GM04504 (cell line): ENCODE results near the gene ZSWIM4.
A peak's percentile ranks its signal among the peaks of the same experiment; 100 is the strongest.

Experiments used
- DNase-seq: peaks from one replicate; pipeline ENCODE4 v3.0.0-alpha.2; 2012; ENCODE audit warnings: low read depth

Gene ZSWIM4

DNA sequence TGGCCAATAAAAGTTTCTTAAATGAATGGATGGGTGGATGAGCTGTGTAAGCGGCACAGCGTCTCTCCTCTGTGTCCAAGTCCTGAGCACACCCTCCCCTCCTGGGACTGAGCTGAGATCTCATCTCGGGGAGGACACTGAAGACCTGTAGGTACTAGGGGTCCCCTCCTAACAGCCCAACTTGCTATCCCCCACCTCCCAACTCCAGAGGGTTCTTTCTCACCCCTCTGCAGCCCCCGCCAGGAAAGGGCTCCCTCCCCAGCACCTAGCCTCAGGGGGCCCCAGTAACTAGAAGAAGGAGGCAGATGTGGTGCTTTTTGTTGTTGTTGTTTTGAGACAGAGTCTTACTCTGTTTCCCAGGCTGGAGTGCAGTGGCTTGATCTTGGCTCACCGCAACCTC is 80.6 kb downstream of the ZSWIM4 start:
- no peak for DNase-seq

DNA sequence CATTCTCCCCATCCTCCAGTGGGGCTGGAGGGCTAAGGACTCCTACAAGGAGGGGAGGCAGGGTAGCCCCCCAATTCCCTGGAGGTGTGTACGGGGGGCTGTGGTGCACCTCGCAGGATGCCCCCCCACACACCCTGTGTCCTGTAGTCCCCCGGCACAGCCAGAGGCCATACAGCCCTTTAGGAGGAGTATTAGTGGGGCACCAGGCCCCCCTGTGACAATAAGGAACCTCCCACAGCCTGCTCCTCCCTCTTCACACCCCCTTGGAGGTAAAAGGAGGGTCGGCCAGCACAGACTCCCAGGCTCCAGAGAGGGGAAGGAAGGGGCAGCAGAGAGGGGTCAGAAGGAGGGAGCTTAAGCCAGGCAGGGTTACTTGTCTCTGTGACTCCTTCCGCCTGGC is 81.6 kb downstream of the ZSWIM4 start, which contains the start of gene NANOS3:
TSS of gene NANOS3 (plus strand) at position 301 of the 400 bp plus-strand sequence. CDS start 115 bp downstream, outside the sequence.
- DNase-seq = no peak

GRCh38 chr19:13877303-13877702 is 82.1 kb downstream of the ZSWIM4 start:
- DNase-seq = no peak

GRCh38 chr19:13880059-13881043 is 85.1 kb downstream of the ZSWIM4 start:
- DNase-seq = peak; percentile 93

DNA sequence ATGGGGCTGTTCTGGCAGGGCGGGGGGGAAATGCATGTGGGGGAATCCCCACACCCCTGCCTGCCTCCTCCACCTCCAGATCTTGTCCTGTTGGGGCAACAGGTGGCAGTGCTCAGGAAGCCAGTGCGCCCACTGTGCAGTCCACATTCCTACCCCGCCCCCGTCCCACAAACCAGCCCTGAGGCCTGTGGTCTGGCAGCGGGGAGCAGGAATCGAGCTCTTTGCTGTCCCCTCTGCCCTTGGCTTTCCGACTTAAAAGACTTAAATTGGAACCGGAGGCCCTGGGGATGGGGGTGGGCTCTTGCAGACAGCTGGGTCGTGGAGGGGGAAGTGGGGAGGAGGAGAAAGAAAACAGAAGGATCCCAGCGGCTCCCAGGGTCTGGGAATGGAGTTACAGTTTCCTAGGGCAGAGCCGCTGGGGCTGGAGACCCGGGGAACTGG is 86.0 kb downstream of the ZSWIM4 start:
- no peak for DNase-seq
